Upper lobe of left lung (tissue), 4 donors: ENCODE results near the gene FOXB2.

Experiments
- POLR2AphosphoS5 ChIP-seq, 2 donors: sonication (generic); formaldehyde crosslinking; IDR thresholded peaks; one replicate each; pipeline ENCODE4 v1.5.1; 2017; ENCODE audit warnings: antibody characterized with exemption in 2 of 2
- TF ChIP-seq, protein P1 (sequence below), 6 experiments: fragments of 450-650 bp in 4 of 6; fragments of 200-600 bp in 2 of 6; sonication (generic) in 2 of 6; IDR thresholded peaks; one replicate each; pipeline ENCODE4 v1.5.1; 2016 to 2019; ENCODE audit warnings: antibody characterized with exemption in 6 of 6

DNA sequence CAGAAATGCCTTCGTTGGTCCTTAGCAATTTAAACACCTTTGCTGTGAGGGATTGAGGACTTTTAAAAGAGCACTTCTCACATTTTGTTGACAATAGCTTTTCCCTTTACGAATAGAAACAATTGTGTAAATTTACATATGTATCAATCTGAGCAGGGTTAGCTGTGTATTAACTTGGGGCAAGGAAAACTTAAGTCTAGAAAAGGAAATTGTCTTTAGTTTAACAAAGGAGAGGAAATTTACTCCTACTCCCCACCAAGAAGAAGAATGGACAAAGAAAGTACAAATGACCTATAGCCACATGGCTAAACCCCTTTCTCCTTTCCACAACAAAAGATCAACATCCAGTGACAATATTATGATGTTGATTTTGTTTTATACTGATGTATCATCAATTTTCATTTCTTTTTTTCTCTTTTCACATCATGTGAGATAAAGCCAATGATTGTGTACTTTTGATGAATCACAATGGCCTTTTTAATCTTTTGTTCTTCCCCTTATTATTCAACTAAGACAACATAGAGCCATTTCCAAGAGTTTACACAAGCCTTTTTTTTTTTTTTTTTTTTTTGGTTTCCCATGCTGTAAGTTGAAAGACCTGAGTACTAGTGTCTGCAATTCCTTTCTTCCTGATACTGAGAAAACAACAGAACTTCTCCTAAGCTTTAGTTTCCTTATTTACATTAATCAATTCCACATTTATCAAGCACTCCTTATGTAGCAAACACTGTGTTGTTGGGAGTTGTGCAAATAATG is 19.0 kb downstream of the FOXB2 start:
- TF ChIP-seq, protein P1, sequence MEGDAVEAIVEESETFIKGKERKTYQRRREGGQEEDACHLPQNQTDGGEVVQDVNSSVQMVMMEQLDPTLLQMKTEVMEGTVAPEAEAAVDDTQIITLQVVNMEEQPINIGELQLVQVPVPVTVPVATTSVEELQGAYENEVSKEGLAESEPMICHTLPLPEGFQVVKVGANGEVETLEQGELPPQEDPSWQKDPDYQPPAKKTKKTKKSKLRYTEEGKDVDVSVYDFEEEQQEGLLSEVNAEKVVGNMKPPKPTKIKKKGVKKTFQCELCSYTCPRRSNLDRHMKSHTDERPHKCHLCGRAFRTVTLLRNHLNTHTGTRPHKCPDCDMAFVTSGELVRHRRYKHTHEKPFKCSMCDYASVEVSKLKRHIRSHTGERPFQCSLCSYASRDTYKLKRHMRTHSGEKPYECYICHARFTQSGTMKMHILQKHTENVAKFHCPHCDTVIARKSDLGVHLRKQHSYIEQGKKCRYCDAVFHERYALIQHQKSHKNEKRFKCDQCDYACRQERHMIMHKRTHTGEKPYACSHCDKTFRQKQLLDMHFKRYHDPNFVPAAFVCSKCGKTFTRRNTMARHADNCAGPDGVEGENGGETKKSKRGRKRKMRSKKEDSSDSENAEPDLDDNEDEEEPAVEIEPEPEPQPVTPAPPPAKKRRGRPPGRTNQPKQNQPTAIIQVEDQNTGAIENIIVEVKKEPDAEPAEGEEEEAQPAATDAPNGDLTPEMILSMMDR (IDR thresholded peaks at IDR 0.05) = no peak
- no peak for TF ChIP-seq POLR2AphosphoS5 (IDR thresholded peaks at IDR 0.05)
